Chondrocyte (in vitro differentiated cells): Measurements from ENCODE around the gene SSBP3. TPM values are rescaled to one million over a fixed set of nuclear protein-coding genes. Genes with fewer than 3 reads are reported as not detected.
"Not testable (repeated sequence)": the region's sequence is repeated elsewhere in the genome, so short reads cannot be mapped to it uniquely, and the experiment has no call there.

Experiments
- DNase-seq: peaks from one replicate; pipeline ENCODE4 v3.0.0; 2021; ENCODE audit warnings: mixed read lengths, low spot score
- H3K27ac Mint-ChIP-seq: one replicate; pipeline ENCODE4 v1.8.0; 2021; ENCODE audit warnings: mild to moderate bottlenecking, moderate library complexity, mixed read lengths; ENCODE audit not compliant: unreplicated experiment
- H3K27me3 Mint-ChIP-seq: 2 replicates; pipeline ENCODE4 v1.8.0; 2021; ENCODE audit warnings: low read depth, mixed read lengths
- H3K36me3 Mint-ChIP-seq: 2 replicates; pipeline ENCODE4 v1.8.0; 2021; ENCODE audit warnings: low read depth, mixed read lengths
- H3K4me1 Mint-ChIP-seq: 2 replicates; pipeline ENCODE4 v1.8.0; 2021; ENCODE audit warnings: low read depth, mild to moderate bottlenecking, mixed read lengths
- H3K4me3 Mint-ChIP-seq: one replicate; pipeline ENCODE4 v1.8.0; 2021; ENCODE audit warnings: mild to moderate bottlenecking, moderate library complexity, mixed read lengths; ENCODE audit not compliant: unreplicated experiment
- H3K9me3 Mint-ChIP-seq: 2 replicates; pipeline ENCODE4 v1.8.0; 2021; ENCODE audit warnings: low read depth, mixed read lengths
- total RNA-seq: library from RNA; stranded (reverse); gene quantifications from 3 replicates; pipeline ENCODE4 v1.2.1, GENCODE V29; 2021
- TF ChIP-seq, protein P1 (sequence below): fragments of 200-600 bp; sonication (generic); IDR thresholded peaks from 2 replicates; pipeline ENCODE4 v1.5.0; 2021; ENCODE audit warnings: antibody characterized with exemption, mild to moderate bottlenecking, moderate library complexity

Gene SSBP3
- total RNA-seq, 1 donor from 2014 or later = 22.0 TPM

DNA sequence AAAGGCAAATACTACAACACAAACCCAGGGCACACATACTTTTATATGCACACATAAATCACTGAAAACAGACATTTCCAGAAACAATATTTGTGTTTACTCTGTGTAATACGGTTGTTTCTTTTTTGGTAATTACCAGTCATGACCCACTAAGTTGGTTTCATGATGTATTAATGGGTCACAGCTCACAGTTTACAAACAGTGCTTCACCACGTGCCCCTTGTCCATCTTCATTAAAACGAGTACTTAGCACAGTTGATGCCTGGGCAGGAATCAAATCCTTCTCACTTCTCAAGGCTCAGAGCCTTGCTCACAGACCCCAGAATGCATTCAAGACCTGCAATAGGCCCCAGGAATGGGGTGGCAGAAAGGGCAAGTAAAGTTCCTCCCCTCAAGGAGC is 13.8 kb downstream of the SSBP3 start:
- Mint-ChIP-seq H3K4me3 (no peak overlapping the region), H3K27me3 (no peaks in the 10 kb centered on the region), H3K36me3 (peaks cover 10% of the 10 kb centered on the region), H3K9me3 (no peaks in the 10 kb centered on the region), H3K27ac (no peak overlapping the region), H3K4me1 (peaks cover 7% of the 10 kb centered on the region)
- TF ChIP-seq, protein P1, sequence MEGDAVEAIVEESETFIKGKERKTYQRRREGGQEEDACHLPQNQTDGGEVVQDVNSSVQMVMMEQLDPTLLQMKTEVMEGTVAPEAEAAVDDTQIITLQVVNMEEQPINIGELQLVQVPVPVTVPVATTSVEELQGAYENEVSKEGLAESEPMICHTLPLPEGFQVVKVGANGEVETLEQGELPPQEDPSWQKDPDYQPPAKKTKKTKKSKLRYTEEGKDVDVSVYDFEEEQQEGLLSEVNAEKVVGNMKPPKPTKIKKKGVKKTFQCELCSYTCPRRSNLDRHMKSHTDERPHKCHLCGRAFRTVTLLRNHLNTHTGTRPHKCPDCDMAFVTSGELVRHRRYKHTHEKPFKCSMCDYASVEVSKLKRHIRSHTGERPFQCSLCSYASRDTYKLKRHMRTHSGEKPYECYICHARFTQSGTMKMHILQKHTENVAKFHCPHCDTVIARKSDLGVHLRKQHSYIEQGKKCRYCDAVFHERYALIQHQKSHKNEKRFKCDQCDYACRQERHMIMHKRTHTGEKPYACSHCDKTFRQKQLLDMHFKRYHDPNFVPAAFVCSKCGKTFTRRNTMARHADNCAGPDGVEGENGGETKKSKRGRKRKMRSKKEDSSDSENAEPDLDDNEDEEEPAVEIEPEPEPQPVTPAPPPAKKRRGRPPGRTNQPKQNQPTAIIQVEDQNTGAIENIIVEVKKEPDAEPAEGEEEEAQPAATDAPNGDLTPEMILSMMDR = no peak
- no peak for DNase-seq

- peaks cover 12% of the 10 kb centered on the region for H3K36me3 Mint-ChIP-seq
Observed at GRCh38 chr1:54391450-54392209, 14.6 kb downstream of the SSBP3 start.

DNA sequence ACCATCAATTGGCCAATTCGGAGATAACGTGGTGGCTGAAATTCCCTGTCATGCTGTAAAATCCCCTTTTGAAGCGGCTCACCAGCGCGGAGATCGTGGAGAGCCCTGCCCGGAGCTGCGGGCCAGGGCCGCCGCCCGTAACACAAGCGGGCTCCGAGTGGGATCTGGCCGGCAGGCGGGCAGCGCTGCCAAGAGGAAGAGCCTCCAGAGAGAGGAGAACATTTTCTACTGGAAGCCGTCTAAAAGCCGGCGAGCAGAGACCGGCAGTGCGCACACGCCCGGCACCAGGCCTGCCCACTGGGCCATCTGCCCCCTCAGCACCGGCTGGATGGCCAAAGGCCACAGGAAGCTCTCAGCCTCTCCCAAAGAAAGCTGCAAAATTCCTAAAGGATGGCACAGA is 15.5 kb downstream of the SSBP3 start:
- Mint-ChIP-seq H3K27ac (no peak overlapping the region), H3K4me1 (peaks cover 7% of the 10 kb centered on the region), H3K27me3 (no peaks in the 10 kb centered on the region), H3K4me3 (no peak overlapping the region), H3K36me3 (peaks cover 12% of the 10 kb centered on the region), H3K9me3 (no peaks in the 10 kb centered on the region)
- TF ChIP-seq, protein P1 = no peak
- DNase-seq = peak; percentile 58

More at GRCh38 chr1:54391450-54392209, 14.6 kb downstream of the SSBP3 start:
- TF ChIP-seq, protein P1 = no peak
- DNase-seq = peak; percentile 36
- no peak overlapping the region for H3K4me3 Mint-ChIP-seq
- H3K4me1 Mint-ChIP-seq = peaks cover 4% of the 10 kb centered on the region
- no peaks in the 10 kb centered on the region for H3K27me3 Mint-ChIP-seq
- no peak overlapping the region for H3K27ac Mint-ChIP-seq
- H3K9me3 Mint-ChIP-seq = no peaks in the 10 kb centered on the region

DNA sequence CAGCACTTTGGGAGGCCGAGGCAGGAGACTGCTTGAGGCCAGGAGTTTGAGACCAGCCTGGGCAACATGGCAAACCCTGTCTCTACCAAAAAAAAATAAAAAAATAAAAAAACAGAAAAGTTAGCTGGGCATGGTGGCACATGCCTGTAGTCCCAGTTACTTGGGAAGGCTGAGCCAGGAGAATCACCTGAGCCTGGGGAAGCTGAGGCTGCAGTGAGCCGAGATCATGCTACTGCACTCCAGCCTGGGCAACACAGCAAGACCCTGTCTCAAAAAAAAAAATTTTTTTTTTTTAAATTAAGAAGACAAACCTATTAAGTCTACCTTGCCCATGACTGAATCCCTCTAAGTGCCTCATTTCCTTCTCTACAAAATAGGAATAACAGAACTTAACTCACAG is 16.6 kb downstream of the SSBP3 start:
- not testable (repeated sequence) for H3K27me3 Mint-ChIP-seq, H3K9me3 Mint-ChIP-seq, H3K27ac Mint-ChIP-seq, H3K4me3 Mint-ChIP-seq, DNase-seq
- Mint-ChIP-seq H3K4me1 (peaks cover 17% of the 10 kb centered on the region), H3K36me3 (peaks cover 12% of the 10 kb centered on the region)

DNA sequence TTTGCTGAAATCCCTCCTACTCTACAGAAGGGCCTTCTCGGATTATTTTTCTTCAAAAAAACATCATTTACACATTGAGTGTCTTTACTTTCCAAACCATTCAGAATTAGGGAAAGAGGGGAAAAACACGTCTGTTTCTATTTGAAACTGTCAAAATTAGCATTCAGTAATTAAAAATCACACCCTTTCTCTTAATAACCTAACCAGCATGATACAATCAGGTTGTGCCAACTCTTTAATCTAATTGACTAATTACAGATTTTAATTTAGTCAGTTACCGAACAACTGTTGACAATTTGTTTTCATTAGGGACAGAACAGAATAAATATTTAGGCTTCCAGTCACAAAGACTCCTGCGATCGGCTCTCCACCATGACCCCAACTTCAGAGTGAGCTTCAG is 18.8 kb downstream of the SSBP3 start:
- no peak for DNase-seq
- H3K4me3 Mint-ChIP-seq = no peak overlapping the region
- H3K36me3 Mint-ChIP-seq = peaks cover 8% of the 10 kb centered on the region
- H3K27ac Mint-ChIP-seq = no peak overlapping the region
- no peaks in the 10 kb centered on the region for H3K27me3 Mint-ChIP-seq
- no peaks in the 10 kb centered on the region for H3K9me3 Mint-ChIP-seq
- peaks cover 22% of the 10 kb centered on the region for H3K4me1 Mint-ChIP-seq
- TF ChIP-seq, protein P1 = no peak

DNA sequence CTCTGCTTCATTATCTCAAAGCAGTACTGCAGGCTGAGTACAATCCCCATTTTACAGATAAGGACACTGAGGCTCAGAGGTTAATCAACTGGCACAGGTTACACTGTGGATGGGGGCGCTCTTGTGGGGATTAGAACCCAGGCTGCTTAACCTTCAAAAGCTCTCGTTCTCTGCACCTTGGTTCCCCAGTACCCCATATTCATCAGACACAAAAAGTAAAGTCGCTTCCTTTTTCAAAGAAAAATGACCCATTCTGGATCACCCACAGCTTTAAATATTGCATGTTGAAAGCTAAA is 20.5 kb downstream of the SSBP3 start:
- H3K4me1 Mint-ChIP-seq = peaks cover 22% of the 10 kb centered on the region
- no peaks in the 10 kb centered on the region for H3K27me3 Mint-ChIP-seq
- H3K36me3 Mint-ChIP-seq = peaks cover 3% of the 10 kb centered on the region
- TF ChIP-seq, protein P1 = no peak
- DNase-seq = no peak
- H3K9me3 Mint-ChIP-seq = no peaks in the 10 kb centered on the region
- no peak overlapping the region for H3K27ac Mint-ChIP-seq
- no peak overlapping the region for H3K4me3 Mint-ChIP-seq
